ENCODE measurements around the gene CEP68.

DNA sequence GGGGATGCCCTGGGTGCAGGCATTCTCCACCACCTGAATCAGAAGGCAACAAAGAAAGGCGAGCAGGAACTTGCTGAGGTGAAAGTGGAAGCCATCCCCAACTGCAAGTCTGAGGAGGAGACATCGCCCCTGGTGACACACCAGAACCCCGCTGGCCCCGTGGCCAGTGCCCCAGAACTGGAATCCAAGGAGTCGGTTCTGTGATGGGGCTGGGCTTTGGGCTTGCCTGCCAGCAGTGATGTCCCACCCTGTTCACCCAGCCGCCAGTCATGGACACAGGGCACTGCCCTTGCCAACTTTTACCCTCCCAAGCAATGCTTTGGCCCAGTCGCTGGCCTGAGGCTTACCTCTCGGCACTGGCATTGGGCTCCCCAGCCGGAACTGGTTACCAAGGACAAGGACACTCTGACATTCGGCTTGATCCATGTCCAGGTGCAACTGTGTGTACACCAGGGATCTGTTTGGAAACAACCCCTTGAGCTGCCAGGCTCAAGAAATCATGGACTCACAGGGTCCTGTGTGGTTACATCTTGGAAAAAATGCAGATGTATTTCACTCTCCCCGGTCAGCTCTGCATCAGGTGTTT, 35.2 kb upstream of the CEP68 start:
- TF ChIP-seq EZH2phosphoT487 (IDR thresholded peaks at IDR 0.05; ENCODE audit: borderline replicate concordance), result no peak
- TF ChIP-seq, protein P1, sequence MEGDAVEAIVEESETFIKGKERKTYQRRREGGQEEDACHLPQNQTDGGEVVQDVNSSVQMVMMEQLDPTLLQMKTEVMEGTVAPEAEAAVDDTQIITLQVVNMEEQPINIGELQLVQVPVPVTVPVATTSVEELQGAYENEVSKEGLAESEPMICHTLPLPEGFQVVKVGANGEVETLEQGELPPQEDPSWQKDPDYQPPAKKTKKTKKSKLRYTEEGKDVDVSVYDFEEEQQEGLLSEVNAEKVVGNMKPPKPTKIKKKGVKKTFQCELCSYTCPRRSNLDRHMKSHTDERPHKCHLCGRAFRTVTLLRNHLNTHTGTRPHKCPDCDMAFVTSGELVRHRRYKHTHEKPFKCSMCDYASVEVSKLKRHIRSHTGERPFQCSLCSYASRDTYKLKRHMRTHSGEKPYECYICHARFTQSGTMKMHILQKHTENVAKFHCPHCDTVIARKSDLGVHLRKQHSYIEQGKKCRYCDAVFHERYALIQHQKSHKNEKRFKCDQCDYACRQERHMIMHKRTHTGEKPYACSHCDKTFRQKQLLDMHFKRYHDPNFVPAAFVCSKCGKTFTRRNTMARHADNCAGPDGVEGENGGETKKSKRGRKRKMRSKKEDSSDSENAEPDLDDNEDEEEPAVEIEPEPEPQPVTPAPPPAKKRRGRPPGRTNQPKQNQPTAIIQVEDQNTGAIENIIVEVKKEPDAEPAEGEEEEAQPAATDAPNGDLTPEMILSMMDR (conservative IDR thresholded peaks at IDR 0.05; ENCODE audit: low read length), result no peak
